HG03064 (cell line): Measurements from ENCODE around the gene WASL.
"Not testable (repeated sequence)": the region's sequence is repeated elsewhere in the genome, so short reads cannot be mapped to it uniquely, and the experiment has no call there.

Source experiments
- ATAC-seq: cut with Tn5 transposase; IDR thresholded peaks from one replicate; pipeline ENCODE4 v1.9.1; 2021; ENCODE audit warnings: low read depth; ENCODE audit not compliant: unreplicated experiment

WASL gene

GRCh38 chr7:123737168-123737674 is 11.6 kb downstream of the WASL start:
- not testable (repeated sequence) for ATAC-seq

DNA sequence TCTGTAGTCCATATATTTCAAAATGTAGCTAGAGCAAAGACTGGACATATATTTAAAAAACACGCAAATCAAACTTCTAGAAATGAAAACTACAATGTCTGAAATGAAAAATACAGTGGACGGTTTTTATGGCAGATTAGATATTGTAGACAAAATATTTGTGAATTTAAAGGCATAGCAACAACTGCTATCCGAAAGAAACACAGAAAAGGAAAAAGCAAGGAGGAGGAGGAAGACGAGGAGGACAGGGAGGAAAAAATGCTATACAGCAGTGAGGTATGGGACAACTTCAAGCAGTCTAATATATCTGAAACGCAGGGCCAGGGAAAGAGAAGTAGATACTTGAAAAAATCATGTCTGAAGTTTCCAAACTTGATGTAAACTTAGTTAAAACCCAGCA is 13.3 kb downstream of the WASL start:
- no peak for ATAC-seq

- no peak for ATAC-seq
Measured at GRCh38 chr7:123734498-123734897, 14.3 kb downstream of the WASL start.

DNA sequence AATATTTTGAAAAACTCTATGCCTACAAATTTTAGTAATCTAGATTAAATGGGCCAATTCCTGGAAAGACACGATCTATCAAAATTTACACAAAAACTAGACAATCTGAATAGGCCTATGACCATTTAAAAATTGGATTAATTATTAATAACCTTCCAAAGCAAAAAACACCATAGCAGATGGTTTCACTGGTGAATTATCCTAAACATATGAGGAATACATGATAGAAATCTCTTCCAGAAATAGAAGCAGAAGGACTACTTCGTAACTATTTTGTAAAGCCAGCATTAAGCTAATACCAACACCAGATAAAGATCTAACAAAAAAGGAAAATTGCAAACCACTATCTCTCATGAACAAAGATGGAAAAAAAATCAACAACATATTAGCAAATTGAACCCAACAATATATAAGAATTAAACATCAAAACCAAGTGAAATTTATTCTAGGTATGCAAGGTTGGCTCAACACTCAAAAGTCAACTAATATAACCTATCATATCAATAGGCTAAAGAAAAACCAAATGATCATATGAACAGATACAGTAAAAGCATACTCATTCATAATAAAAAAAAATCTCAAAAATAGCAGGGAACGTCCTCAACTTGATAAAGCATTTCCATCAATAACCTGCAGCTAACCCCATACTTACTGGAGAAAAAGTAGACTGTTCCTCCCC is 16.3 kb downstream of the WASL start:
- ATAC-seq: no peak

- ATAC-seq: no peak
Measured at GRCh38 chr7:123729218-123729578, 19.6 kb downstream of the WASL start.

- no peak for ATAC-seq
Measured at GRCh38 chr7:123727071-123727837, 21.5 kb downstream of the WASL start.

DNA sequence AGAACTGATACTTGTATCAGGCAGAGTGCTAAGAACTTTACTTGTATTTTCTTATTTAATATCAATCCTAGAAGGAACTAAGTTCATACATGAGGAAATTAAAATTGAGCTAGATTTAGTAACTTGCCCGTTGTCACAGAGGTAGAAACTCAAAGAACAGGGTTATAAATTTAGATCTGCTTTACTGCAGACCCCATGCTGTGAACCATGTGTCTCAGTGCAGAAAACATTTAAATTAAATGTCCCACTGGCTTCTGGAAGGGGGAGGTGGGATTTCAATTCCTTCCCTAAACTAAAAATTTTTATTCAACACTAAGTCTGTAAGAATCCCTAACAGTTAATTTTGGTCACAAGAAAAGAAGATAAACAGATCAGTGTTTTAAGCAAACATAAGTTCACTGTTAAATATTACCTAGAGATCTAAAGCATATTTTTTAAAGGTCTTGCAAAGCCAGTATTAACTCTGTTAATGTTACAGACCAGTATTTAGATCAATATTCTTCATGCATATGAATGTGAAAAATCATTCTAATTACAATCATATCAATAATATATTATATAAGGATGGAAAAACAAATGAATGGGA is 23.1 kb downstream of the WASL start:
- no peak for ATAC-seq

DNA sequence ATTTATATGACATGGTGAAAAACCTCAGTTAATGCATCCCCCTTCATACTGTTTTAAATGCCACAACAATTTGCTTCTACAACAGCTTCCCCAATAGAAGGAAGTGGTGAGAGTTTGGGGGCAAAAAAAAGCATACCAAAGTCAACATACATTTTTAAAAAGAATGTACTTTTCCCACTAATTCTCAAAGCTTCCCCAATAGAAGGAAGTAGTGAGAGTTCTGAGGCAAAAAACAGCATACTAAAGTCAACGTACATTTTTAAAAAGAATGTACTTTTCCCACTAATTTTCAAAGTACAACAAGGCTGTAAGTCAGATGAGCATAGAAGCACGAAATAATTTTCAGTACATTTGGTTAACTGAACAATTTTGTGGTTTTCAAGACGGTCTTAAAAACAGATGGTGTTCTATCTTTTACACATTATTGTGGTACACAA is 24.0 kb downstream of the WASL start:
- ATAC-seq: no peak

GRCh38 chr7:123723913-123724312 is 24.9 kb downstream of the WASL start:
- no peak for ATAC-seq

DNA sequence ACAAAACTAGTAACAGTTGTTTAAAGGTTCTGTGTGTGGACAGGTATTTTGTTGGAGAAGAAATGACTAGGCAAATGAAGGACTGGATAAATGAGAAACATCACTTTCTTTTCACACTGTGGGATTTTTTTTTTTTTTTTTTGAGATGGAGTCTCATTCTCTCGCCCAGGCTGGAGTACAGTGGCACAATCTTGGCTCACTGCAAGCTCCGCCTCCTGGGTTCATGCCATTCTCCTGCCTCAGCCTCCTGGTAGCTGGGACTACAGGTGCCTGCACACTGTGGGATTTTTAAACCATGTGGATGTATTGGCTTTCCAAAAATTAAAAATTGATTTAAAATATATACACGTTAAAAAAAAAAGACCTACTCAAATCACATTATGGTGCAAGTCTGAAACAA is 28.3 kb downstream of the WASL start:
- not testable (repeated sequence) for ATAC-seq

DNA sequence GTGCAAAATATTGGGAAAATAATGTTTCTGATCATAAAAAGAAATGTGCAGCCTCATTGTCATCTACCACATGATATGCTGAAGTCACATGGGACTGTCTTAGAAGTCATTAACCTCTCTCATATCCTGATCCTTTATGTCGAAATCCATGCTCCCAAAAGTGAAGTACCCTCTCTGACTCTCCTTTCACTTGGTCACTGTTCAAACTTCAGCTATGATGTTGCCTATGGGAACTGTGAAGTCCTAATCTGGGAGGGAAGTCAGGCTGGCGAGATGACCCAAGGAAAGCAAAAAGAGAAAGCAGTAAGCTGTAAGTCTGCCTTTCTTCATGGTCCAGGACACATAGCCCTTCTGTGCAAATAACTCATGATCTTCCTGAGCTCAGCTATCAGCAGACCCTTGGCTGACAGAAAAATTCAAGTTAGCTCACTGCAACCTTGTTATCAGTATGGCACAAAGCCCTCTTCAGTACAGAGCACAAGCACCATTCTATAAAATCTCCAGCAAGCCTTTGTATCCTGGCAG is 29.5 kb downstream of the WASL start:
- no peak for ATAC-seq

DNA sequence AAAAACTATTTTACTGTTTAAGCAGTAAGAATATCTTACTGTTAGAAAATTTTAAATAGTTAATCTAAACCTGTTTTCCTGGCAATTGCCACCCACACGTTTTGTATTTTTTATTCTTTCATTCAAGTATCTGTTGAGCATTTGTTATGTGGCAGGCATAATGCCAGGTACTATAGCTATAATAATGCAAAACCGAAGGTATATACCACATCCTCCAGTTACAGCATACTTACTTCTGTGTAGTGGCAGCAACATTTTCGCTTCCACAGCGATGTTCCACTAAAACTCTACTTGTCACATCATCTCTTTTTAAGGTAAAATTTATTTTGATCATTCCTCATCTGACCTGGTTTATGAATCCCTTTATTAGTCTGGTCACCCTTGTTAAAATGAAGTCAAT is 30.0 kb downstream of the WASL start:
- no peak for ATAC-seq

GRCh38 chr7:123717689-123718088 is 31.1 kb downstream of the WASL start:
- ATAC-seq: no peak

DNA sequence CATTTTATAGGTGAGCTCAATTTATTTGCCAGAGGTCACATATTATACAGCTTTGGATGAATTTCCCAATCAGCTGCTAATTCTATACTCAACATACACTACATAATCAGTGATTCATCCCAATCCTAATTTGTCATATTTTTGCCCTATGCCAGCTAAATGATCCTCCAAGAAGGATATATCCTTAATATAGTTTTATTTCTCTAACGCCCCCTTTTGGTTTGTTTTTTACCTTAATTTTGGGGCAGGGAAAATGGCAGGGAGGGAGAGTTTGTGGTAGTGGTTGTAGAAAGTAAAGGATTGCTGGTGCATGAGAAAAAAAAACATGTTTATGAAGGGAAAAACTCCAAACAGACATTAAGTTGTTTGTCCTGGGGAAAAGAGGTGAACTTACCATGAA is 31.9 kb downstream of the WASL start:
- ATAC-seq: no peak

DNA sequence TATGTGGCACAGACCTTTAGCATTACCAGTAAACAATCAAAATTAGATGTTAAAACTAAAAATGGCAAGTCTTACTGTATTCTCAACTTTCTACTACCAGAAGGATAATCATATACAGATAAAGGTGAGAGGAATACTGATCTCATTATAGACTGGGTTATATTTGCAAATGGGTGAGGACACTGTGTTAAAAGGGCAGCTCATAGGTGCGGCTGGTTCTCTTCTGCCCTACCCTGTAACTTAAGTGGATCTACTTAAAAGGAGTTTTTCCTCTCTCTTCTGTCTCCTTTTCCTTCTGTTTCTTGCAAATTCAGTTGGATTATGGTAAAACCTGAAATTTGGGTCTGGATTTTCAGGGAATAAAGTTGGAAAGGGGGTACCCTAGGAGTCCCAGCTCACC is 33.0 kb downstream of the WASL start:
- ATAC-seq: no peak

GRCh38 chr7:123715198-123715597 is 33.6 kb downstream of the WASL start:
- no peak for ATAC-seq

GRCh38 chr7:123714296-123715080 is 34.3 kb downstream of the WASL start:
- ATAC-seq: no peak

- ATAC-seq: no peak
Measured at GRCh38 chr7:123712619-123713018, 36.2 kb downstream of the WASL start.

- no peak for ATAC-seq
Measured at GRCh38 chr7:123711832-123712293, 36.9 kb downstream of the WASL start.

DNA sequence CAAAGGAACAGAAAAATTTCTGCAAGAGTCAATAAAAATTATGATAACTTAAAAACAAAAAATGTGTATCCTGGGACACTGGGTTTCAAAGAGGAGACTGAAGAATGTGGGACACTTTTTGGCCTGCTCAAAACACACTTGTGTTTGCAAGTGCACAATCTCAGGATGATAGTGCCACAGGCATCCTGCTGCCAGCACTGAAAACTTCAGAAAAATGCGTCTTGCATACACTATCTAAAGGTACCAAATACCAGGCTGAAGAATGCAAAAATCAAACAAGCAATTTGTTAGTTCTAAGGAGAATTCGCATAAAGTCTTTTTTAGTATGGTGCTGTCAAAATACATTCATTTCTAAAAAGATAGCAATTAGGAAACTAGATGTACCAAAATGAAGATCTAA is 38.1 kb downstream of the WASL start:
- ATAC-seq: no peak

DNA sequence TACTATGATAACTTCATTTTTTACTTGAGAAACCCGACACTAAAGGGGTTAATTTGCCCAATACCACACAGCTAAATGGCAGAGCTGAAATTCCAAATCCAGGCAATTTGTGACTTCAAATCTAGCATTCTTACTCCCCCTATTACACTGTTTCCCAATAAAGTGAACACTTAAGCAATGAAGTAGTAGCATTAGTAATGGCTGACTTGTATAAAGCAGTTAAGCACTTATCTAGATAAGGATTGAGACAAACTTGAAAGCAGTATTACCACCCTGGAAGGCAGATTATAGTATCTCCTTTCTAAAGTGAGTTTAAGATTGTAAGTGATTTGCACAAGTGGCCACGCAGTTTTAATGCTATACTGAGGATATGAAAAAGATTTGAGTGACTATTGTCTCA is 39.3 kb downstream of the WASL start:
- no peak for ATAC-seq
